ENCODE measurements around the gene APIP. TPM values are rescaled to one million over a fixed set of nuclear protein-coding genes. Genes with fewer than 3 reads are reported as not detected.

APIP gene
- total RNA-seq, 2 experiments from 2014 or later: 43.6 to 43.7 TPM

DNA sequence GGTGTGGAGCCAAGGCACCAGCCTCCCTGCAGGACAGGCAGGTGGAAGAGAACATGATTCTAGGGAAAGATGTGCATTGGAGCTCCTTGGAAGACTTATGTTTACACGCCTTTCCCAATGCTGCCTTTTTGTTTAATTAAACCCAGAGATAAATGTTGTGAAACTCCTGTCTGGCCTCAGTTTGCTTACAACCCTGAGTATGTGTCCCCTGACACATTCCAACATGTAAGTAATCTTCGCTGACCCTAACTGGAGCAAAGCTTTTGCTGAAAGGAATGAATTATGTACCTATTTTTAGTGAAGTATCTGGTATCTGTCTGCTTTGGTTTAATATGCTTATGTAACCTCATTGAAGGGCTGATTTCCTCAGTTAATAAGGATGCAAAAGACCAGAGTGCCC is 56.7 kb downstream of the APIP start:
- Mint-ChIP-seq H3K9me3 (ENCODE audit: low read depth) (no peaks in the 10 kb centered on the region), H3K4me1 (no peaks in the 10 kb centered on the region), H3K27ac (no peak overlapping the region), H3K4me3 (no peak overlapping the region), H3K27me3 (no peaks in the 10 kb centered on the region), H3K36me3 (ENCODE audit: low read depth) (peaks cover 2% of the 10 kb centered on the region)
- ChIA-PET POLR2A (no interaction called here), CTCF (no interaction called here)
- intact Hi-C loops (cut with DNase I, micrococcal nuclease): no loop called here
- ATAC-seq: no peak
- no peak for DNase-seq

DNA sequence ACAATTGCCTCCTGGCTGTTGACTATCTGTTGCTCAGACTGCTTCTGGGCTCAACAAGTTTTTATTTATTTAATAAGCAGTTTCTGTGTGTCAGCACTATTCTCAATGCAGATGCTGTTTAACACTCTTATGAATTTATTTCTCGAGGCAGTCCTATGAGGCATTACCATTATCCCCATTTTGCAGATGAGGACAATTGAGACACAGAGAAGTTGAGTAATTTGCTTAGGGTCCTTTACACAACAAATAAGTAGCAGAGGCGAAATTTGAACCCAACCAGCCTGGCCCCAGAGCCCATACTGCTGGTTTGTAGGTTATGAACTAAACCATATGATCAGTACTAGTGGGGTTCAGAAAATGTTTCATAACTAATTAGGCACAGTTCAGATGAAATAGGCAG is 58.7 kb downstream of the APIP start:
- Mint-ChIP-seq H3K9me3 (ENCODE audit: low read depth) (no peaks in the 10 kb centered on the region), H3K27me3 (no peaks in the 10 kb centered on the region), H3K4me1 (no peaks in the 10 kb centered on the region), H3K36me3 (ENCODE audit: low read depth) (peaks cover 2% of the 10 kb centered on the region), H3K4me3 (no peak overlapping the region), H3K27ac (no peak overlapping the region)
- ChIA-PET POLR2A (no interaction called here), CTCF (no interaction called here)
- intact Hi-C loops (cut with DNase I, micrococcal nuclease): no loop called here
- DNase-seq (no peak), ATAC-seq (no peak)

DNA sequence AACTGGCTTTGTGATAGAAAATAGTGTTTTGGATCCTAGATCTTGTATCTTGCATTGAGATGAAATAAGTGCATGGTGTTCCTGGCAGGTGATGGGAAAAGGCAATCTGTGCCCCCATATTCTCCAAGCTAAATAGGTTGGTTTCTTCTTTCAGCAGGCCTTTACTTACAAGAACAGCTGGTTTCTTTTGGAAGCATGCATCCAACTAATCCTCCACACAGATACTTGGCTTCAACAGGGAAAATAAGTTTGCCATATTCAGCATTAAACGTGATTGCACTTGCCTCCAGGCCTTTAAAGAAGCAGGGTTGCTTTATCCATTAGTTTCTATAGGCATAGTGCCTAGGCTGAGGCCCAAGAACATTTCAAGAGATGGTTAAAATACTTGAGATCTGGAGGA is 59.9 kb downstream of the APIP start:
- H3K4me3 Mint-ChIP-seq: no peak overlapping the region
- ChIA-PET CTCF (interaction anchor here (0.6 kb wide), 2 partner anchors 17 to 1986 kb away, joined by 3 to 4 read pairs; no protein-coding TSS in a partner anchor), POLR2A (no interaction called here)
- H3K27ac Mint-ChIP-seq: no peak overlapping the region
- intact Hi-C loops (cut with DNase I, micrococcal nuclease): no loop called here
- H3K36me3 Mint-ChIP-seq (ENCODE audit: low read depth): peaks cover 2% of the 10 kb centered on the region
- H3K27me3 Mint-ChIP-seq: no peaks in the 10 kb centered on the region
- DNase-seq (no peak), ATAC-seq (no peak)
- H3K9me3 Mint-ChIP-seq (ENCODE audit: low read depth): no peaks in the 10 kb centered on the region
- H3K4me1 Mint-ChIP-seq: no peaks in the 10 kb centered on the region

DNA sequence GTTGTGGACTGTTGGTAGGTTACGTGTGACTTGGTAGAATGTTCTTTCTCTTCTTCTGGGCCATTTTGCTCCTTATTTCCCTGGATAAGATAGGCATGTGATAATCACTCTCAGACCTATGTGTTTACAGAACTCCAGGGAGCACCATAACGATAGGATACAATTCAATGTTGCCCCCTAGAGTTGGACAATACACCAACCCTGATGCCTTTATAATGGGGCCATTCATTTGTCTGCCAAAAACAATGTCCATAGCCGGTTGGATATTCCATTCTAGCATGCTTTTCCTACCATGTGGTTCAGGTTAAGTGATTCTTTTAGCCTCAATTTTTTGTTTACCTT is 60.5 kb downstream of the APIP start:
- CTCF ChIA-PET: no interaction called here
- H3K4me1 Mint-ChIP-seq: no peaks in the 10 kb centered on the region
- intact Hi-C loops (cut with DNase I, micrococcal nuclease): no loop called here
- H3K27ac Mint-ChIP-seq: no peak overlapping the region
- DNase-seq (no peak), ATAC-seq (no peak)
- no peak overlapping the region for H3K4me3 Mint-ChIP-seq
- peaks cover 2% of the 10 kb centered on the region for H3K36me3 Mint-ChIP-seq (ENCODE audit: low read depth)
- POLR2A ChIA-PET: no interaction called here
- no peaks in the 10 kb centered on the region for H3K9me3 Mint-ChIP-seq (ENCODE audit: low read depth)
- no peaks in the 10 kb centered on the region for H3K27me3 Mint-ChIP-seq

DNA sequence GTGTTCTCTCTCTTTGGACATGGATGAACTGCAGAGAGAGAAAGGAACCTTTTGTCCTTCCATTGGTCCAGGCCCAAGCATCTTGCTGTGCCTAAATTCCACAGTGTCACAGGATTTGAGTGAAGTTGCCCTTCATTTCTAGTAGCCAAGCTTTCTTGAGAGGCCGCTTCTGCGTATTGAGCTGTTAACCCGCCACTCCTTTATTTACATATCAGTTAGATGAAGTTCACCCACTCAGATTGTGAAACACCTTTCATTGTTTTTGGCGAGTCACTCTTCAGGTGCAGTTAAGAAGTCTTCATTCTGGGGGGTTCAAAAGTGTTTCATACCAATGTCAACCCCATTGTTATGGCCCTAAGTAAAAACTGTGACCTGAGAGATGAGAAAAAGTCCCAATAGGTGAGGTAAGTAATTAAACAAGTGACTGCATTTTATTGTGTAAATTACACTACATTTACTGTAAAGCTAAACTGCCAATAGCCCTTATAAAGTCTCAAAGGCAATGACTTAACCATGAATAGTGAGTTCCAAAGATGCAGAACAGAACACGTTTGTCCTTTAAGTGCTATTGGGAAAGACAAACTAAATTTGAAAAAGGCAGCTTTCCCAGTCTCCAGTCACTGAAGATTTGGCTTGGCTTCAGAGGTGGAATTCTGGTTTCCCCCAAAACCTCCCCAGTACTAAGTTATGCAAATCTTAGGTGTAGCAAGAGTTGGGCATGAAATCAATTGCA is 61.0 kb downstream of the APIP start:
- Mint-ChIP-seq H3K27me3 (no peaks in the 10 kb centered on the region), H3K4me1 (no peaks in the 10 kb centered on the region), H3K36me3 (ENCODE audit: low read depth) (peaks cover 2% of the 10 kb centered on the region), H3K4me3 (no peak overlapping the region), H3K27ac (no peak overlapping the region), H3K9me3 (ENCODE audit: low read depth) (no peaks in the 10 kb centered on the region)
- intact Hi-C loops (cut with DNase I, micrococcal nuclease): no loop called here
- ATAC-seq (no peak), DNase-seq (no peak)
- POLR2A ChIA-PET: no interaction called here
- CTCF ChIA-PET: no interaction called here

DNA sequence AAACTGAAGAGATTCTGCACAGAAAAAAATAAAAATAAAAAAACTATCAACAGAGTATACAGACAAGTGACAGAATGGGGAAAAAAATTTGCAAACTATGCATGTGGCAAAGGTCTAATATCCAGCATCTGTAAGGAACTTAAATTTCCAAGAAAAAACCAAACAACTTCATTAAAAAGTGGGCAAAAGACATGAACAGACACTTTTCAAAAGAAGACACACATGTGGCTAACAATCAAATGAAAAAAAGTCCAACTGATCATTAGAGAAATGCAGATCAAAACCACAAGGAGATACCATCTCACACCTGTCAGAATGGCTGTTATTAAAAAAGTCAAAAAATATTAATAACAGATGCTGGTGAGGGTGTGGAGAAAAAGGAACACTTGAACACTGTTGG is 64.3 kb downstream of the APIP start:
- CTCF ChIA-PET: no interaction called here
- no peak for DNase-seq
- ATAC-seq: no peak
- Mint-ChIP-seq H3K4me1 (no peaks in the 10 kb centered on the region), H3K27ac (no peak overlapping the region), H3K4me3 (no peak overlapping the region), H3K36me3 (ENCODE audit: low read depth) (peaks cover 2% of the 10 kb centered on the region), H3K9me3 (ENCODE audit: low read depth) (no peaks in the 10 kb centered on the region), H3K27me3 (no peaks in the 10 kb centered on the region)
- intact Hi-C loops (cut with DNase I, micrococcal nuclease): no loop called here
- POLR2A ChIA-PET: no interaction called here

DNA sequence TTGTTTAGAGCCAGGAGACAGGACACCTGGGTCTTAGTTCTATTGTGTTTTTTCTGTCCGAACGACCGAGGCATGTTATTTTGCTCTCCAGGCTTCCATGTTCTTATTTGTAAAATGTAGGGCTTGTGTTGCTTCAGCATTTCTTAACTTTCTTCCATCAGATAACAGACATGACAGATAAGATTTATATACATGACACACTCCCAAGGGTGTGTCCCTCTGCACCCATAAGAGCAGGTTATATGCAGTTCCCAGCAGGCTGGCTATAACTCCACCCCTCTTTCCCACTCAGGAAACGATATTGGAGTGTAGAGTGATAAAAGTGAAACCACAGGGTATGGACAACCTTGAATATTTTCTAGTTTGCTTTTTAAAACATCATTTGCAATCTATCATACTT is 65.8 kb downstream of the APIP start:
- no peaks in the 10 kb centered on the region for H3K36me3 Mint-ChIP-seq (ENCODE audit: low read depth)
- ATAC-seq (no peak), DNase-seq (no peak)
- CTCF ChIA-PET: interaction anchor here (0.6 kb wide), 1 partner anchor 41 kb away, joined by 3 read pairs; no protein-coding TSS in a partner anchor
- H3K4me1 Mint-ChIP-seq: no peaks in the 10 kb centered on the region
- H3K27me3 Mint-ChIP-seq: no peaks in the 10 kb centered on the region
- intact Hi-C loops (cut with DNase I, micrococcal nuclease): no loop called here
- POLR2A ChIA-PET: no interaction called here
- H3K9me3 Mint-ChIP-seq (ENCODE audit: low read depth): no peaks in the 10 kb centered on the region
- H3K27ac Mint-ChIP-seq: no peak overlapping the region
- H3K4me3 Mint-ChIP-seq: no peak overlapping the region

DNA sequence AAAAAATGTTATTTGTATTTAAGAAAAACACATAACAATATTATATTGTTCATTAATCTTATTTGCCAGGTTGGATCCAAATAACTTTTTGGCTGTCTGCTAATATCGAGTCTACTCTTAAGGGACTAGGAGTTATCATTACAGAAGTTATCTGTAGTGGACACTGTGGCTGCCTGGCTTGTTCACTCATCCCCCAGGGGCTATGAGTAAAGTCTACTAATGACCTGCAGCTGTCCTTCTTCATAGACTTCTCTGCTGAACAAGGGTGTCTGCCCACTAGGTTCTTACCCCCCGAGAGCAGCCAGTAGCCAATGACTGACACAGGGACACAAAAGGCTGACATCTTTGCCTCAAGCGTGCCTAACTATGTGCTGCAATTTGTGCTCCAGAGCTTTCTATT is 69.7 kb downstream of the APIP start:
- ChIA-PET POLR2A (no interaction called here), CTCF (no interaction called here)
- no peaks in the 10 kb centered on the region for H3K9me3 Mint-ChIP-seq (ENCODE audit: low read depth)
- ATAC-seq: no peak
- intact Hi-C loops (cut with DNase I, micrococcal nuclease): loop anchor here in 1 of 2 experiments (5.0 kb wide), 1 partner anchor 51 kb away; no protein-coding TSS in a partner anchor
- H3K27ac Mint-ChIP-seq: no peak overlapping the region
- peaks cover 4% of the 10 kb centered on the region for H3K27me3 Mint-ChIP-seq
- no peaks in the 10 kb centered on the region for H3K4me1 Mint-ChIP-seq
- no peak overlapping the region for H3K4me3 Mint-ChIP-seq
- no peaks in the 10 kb centered on the region for H3K36me3 Mint-ChIP-seq (ENCODE audit: low read depth)
- DNase-seq: no peak

DNA sequence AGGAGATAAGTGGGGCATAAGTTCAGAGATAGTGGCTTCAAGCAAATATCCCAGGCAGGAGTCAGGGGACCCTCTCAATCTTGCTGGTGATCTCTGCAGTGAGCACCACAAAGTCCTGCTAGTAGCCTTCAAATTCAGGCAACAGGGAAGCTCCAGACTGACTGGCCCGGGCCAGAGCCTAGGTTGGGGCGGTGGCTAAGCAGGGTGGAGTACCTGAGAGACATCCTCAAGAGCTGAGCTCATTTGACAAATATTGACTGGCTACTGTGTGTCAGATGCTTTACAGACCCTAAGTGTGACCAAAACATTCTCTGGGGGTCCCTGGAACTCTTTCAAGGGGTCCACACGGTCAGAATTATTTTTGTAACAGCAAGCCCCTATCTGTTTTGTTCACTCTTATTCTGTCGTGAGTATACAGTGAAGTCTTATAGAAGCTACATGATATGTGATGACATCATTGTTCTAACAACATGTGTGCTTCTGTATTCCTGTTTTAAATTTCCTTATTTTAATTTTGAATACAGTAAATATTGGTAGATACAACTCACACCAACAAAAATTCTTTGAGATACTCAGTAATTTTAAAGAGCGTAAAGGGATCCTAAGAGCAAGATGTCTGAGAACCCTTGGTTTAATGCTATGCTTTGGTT is 71.6 kb downstream of the APIP start:
- POLR2A ChIA-PET: no interaction called here
- peaks cover 6% of the 10 kb centered on the region for H3K27me3 Mint-ChIP-seq
- H3K36me3 Mint-ChIP-seq (ENCODE audit: low read depth): no peaks in the 10 kb centered on the region
- no peaks in the 10 kb centered on the region for H3K4me1 Mint-ChIP-seq
- CTCF ChIA-PET: interaction anchor here (0.8 to 1.3 kb wide), 2 partner anchors 11 to 640 kb away, joined by 3 read pairs; no protein-coding TSS in a partner anchor
- H3K27ac Mint-ChIP-seq: no peak overlapping the region
- intact Hi-C loops (cut with DNase I, micrococcal nuclease): loop anchor here in 1 of 2 experiments (5.0 kb wide), 1 partner anchor 53 kb away; no protein-coding TSS in a partner anchor
- H3K9me3 Mint-ChIP-seq (ENCODE audit: low read depth): no peaks in the 10 kb centered on the region
- ATAC-seq (no peak), DNase-seq (no peak)
- no peak overlapping the region for H3K4me3 Mint-ChIP-seq

DNA sequence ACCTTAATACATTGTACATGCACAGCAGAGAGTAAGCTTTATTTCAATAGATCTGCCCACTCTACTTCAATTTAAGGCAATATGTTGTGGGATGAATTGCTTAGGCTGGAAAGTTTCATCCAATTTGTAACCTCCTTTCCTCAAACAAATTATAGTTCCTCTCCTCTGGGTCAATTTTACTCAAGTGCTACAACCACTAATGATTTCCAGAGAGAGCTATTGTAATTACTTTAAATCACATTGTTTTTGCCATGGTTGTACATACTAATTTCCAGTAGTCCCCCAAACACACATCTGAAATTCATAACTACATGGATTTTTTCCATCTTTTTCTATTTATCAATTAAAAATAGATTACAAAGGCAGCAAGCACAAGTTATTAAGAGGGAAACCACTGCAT is 72.9 kb downstream of the APIP start:
- ATAC-seq (no peak), DNase-seq (no peak)
- H3K27ac Mint-ChIP-seq: no peak overlapping the region
- peaks cover 8% of the 10 kb centered on the region for H3K27me3 Mint-ChIP-seq
- H3K4me1 Mint-ChIP-seq: no peaks in the 10 kb centered on the region
- no peaks in the 10 kb centered on the region for H3K9me3 Mint-ChIP-seq (ENCODE audit: low read depth)
- H3K4me3 Mint-ChIP-seq: no peak overlapping the region
- H3K36me3 Mint-ChIP-seq (ENCODE audit: low read depth): no peaks in the 10 kb centered on the region
- ChIA-PET POLR2A (no interaction called here), CTCF (interaction anchor here (0.9 to 1.3 kb wide), 2 partner anchors 10 to 461 kb away, joined by 3 to 5 read pairs; no protein-coding TSS in a partner anchor)
- intact Hi-C loops (cut with DNase I, micrococcal nuclease): no loop called here

DNA sequence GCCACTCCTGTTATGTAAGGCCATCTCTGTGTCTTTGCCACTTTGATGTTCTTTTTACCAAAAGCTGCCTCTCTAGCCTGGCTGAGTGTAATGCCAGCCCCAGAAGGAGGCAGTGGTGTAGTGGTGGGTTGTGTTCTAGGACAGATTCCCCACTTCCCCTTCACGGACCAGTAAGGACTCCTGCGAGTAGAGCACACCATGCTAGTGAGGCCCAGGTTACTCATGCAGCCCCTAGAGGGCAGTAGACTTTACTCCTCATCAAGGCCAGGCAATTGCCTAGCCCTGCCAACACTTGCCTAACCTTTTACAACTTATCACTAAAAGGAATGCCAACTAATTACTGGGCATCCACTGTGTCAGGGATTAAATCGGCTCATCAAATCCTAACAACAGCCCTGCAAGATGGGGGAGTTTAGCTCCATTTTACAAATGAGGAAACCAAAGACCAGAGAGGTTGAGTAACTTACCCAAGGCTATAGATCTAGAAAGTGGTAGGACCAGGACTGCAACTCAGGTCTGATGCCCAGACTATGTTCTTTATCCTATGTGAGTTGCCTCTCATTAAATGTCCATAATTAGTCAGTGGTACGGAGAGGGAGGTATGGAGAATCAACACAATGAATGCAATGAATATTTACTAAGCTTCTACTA is 75.3 kb downstream of the APIP start:
- Mint-ChIP-seq H3K9me3 (ENCODE audit: low read depth) (no peaks in the 10 kb centered on the region), H3K4me1 (no peaks in the 10 kb centered on the region), H3K27ac (no peak overlapping the region), H3K27me3 (peaks cover 16% of the 10 kb centered on the region), H3K4me3 (no peak overlapping the region), H3K36me3 (ENCODE audit: low read depth) (no peaks in the 10 kb centered on the region)
- ChIA-PET POLR2A (no interaction called here), CTCF (interaction anchor here (0.6 to 1.5 kb wide), 10 partner anchors 18 to 1844 kb away, joined by 3 to 6 read pairs (median 3); no protein-coding TSS in a partner anchor)
- ATAC-seq: peak; percentile 85
- peak; percentile 48 for DNase-seq
- intact Hi-C loops (cut with DNase I, micrococcal nuclease): loop anchor here in 1 of 2 experiments (2.0 kb wide), 1 partner anchor 552 kb away; no protein-coding TSS in a partner anchor

DNA sequence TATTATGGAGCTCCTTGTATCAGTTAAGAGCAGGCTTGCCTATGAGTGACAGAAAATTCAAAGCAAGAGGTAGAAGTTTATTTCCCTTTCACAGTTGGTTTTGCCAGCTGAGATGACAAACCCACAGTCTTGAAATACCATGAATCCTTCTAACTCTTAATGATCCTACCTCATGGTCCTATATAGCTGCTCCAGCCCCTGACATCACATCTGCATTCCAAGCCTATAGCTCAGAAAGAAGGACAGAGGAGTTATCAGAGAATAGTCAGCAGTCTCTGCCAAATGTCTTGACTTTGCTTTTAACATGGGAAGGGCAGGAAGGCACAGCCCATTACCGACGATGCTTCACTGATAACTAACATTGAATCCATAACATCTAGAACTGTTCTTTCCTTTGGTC is 76.2 kb downstream of the APIP start:
- Mint-ChIP-seq H3K9me3 (ENCODE audit: low read depth) (no peaks in the 10 kb centered on the region), H3K4me1 (no peaks in the 10 kb centered on the region), H3K36me3 (ENCODE audit: low read depth) (no peaks in the 10 kb centered on the region), H3K27ac (no peak overlapping the region), H3K4me3 (no peak overlapping the region), H3K27me3 (peaks cover 14% of the 10 kb centered on the region)
- DNase-seq (no peak), ATAC-seq (no peak)
- ChIA-PET CTCF (interaction anchor here (0.8 to 1.5 kb wide), 8 partner anchors 8 to 645 kb away, joined by 3 to 6 read pairs (median 3); no protein-coding TSS in a partner anchor), POLR2A (no interaction called here)
- intact Hi-C loops (cut with DNase I, micrococcal nuclease): loop anchor here in 1 of 2 experiments (2.0 kb wide), 1 partner anchor 553 kb away; no protein-coding TSS in a partner anchor
